HEK293 (cell line): Measurements from ENCODE around the gene NIT1.

Source experiments
- GLI4 ChIP-seq: fragments of 450-650 bp; formaldehyde crosslinking; IDR thresholded peaks from 2 replicates; pipeline ENCODE4 v1.5.1; 2016; ENCODE audit warnings: missing biosample characterization, missing genetic modification characterization
- KLF7 ChIP-seq: fragments of 450-650 bp; formaldehyde crosslinking; IDR thresholded peaks from 2 replicates; pipeline ENCODE4 v1.5.1; 2016; ENCODE audit warnings: missing biosample characterization, missing genetic modification characterization, borderline replicate concordance
- MZF1 ChIP-seq: fragments of 450-650 bp; formaldehyde crosslinking; IDR thresholded peaks from 2 replicates; pipeline ENCODE4 v1.5.1; 2017; ENCODE audit warnings: missing biosample characterization, missing genetic modification characterization, borderline replicate concordance
- PBX3 ChIP-seq: sonication (generic); formaldehyde crosslinking; IDR thresholded peaks from 2 replicates; pipeline ENCODE4 v1.8.1; 2022; ENCODE audit warnings: mild to moderate bottlenecking, moderate library complexity, missing genetic modification reagents
- SCRT1 ChIP-seq: fragments of 450-650 bp; formaldehyde crosslinking; IDR thresholded peaks from 2 replicates; pipeline ENCODE4 v1.5.1; 2016; ENCODE audit warnings: missing biosample characterization, missing genetic modification characterization, borderline replicate concordance
- SP2 ChIP-seq: fragments of 450-650 bp; formaldehyde crosslinking; IDR thresholded peaks from 2 replicates; pipeline ENCODE4 v1.5.1; 2016; ENCODE audit warnings: missing biosample characterization, missing genetic modification characterization
- ZBTB1 ChIP-seq: fragments of 450-650 bp; formaldehyde crosslinking; IDR thresholded peaks from 2 replicates; pipeline ENCODE4 v1.5.1; 2016; ENCODE audit warnings: missing biosample characterization, missing genetic modification characterization
- ZNF19 ChIP-seq: fragments of 450-650 bp; formaldehyde crosslinking; IDR thresholded peaks from 2 replicates; pipeline ENCODE4; 2016; ENCODE audit warnings: missing biosample characterization, missing genetic modification characterization, low read depth
- ZNF2 ChIP-seq: fragments of 450-650 bp; formaldehyde crosslinking; IDR thresholded peaks from 2 replicates; pipeline ENCODE4 v1.5.1; 2016; ENCODE audit warnings: missing biosample characterization, missing genetic modification characterization
- ZNF214 ChIP-seq: fragments of 450-650 bp; formaldehyde crosslinking; IDR thresholded peaks from 2 replicates; pipeline ENCODE4 v1.5.1; 2017; ENCODE audit warnings: missing biosample characterization, mild to moderate bottlenecking, missing genetic modification characterization, borderline replicate concordance
- ZNF221 ChIP-seq: fragments of 450-650 bp; formaldehyde crosslinking; IDR thresholded peaks from 2 replicates; pipeline ENCODE4 v1.5.1; 2017; ENCODE audit warnings: missing biosample characterization, missing genetic modification characterization, borderline replicate concordance
- ZNF239 ChIP-seq: fragments of 450-650 bp; formaldehyde crosslinking; IDR thresholded peaks from 2 replicates; pipeline ENCODE4 v1.5.1; 2016; ENCODE audit warnings: missing biosample characterization, missing genetic modification characterization
- ZNF248 ChIP-seq: fragments of 450-650 bp; formaldehyde crosslinking; IDR thresholded peaks from 2 replicates; pipeline ENCODE4 v1.5.1; 2017; ENCODE audit warnings: missing biosample characterization, missing genetic modification characterization
- ZNF350 ChIP-seq: fragments of 450-650 bp; formaldehyde crosslinking; IDR thresholded peaks from 2 replicates; pipeline ENCODE4 v1.5.0; 2017; ENCODE audit warnings: missing biosample characterization, mild to moderate bottlenecking, missing genetic modification characterization
- ZNF391 ChIP-seq: fragments of 450-650 bp; formaldehyde crosslinking; IDR thresholded peaks from 2 replicates; pipeline ENCODE4 v1.5.1; 2016; ENCODE audit warnings: low read depth, missing biosample characterization, missing genetic modification characterization, borderline replicate concordance
- ZNF426 ChIP-seq: fragments of 450-650 bp; formaldehyde crosslinking; IDR thresholded peaks from 2 replicates; pipeline ENCODE4 v1.5.1; 2017; ENCODE audit warnings: missing biosample characterization, missing genetic modification characterization, mild to moderate bottlenecking, inconsistent platforms, moderate library complexity
- ZNF433 ChIP-seq: fragments of 450-650 bp; formaldehyde crosslinking; IDR thresholded peaks from 2 replicates; pipeline ENCODE4 v1.5.1; 2016; ENCODE audit warnings: missing biosample characterization, missing genetic modification characterization, low read depth
- ZNF48 ChIP-seq: fragments of 450-650 bp; formaldehyde crosslinking; IDR thresholded peaks from 2 replicates; pipeline ENCODE4 v1.5.1; 2016; ENCODE audit warnings: missing biosample characterization, missing genetic modification characterization
- ZNF529 ChIP-seq: fragments of 450-650 bp; formaldehyde crosslinking; IDR thresholded peaks from 2 replicates; pipeline ENCODE4 v1.5.1; 2017; ENCODE audit warnings: missing genetic modification characterization, missing biosample characterization; ENCODE audit not compliant: insufficient replicate concordance
- ZNF585B ChIP-seq: fragments of 450-650 bp; formaldehyde crosslinking; IDR thresholded peaks from 2 replicates; pipeline ENCODE4 v1.5.1; 2016; ENCODE audit warnings: missing biosample characterization, missing genetic modification characterization
- ZNF621 ChIP-seq: fragments of 450-650 bp; formaldehyde crosslinking; IDR thresholded peaks from 2 replicates; pipeline ENCODE4 v1.5.1; 2017; ENCODE audit warnings: missing biosample characterization, missing genetic modification characterization
- ZNF623 ChIP-seq: fragments of 450-650 bp; formaldehyde crosslinking; IDR thresholded peaks from 2 replicates; pipeline ENCODE4 v1.5.1; 2016; ENCODE audit warnings: missing biosample characterization, missing genetic modification characterization
- ZNF626 ChIP-seq: fragments of 450-650 bp; sonication (Bioruptor Pico); formaldehyde crosslinking; IDR thresholded peaks from 2 replicates; pipeline ENCODE4 v1.5.1; 2018; ENCODE audit warnings: missing biosample characterization, missing genetic modification characterization, inconsistent platforms
- ZNF701 ChIP-seq: fragments of 450-650 bp; formaldehyde crosslinking; IDR thresholded peaks from 2 replicates; pipeline ENCODE4 v1.5.1; 2016; ENCODE audit warnings: missing biosample characterization, missing genetic modification characterization
- ZNF776 ChIP-seq: fragments of 450-650 bp; formaldehyde crosslinking; IDR thresholded peaks from 2 replicates; pipeline ENCODE4 v1.5.0; 2017; ENCODE audit warnings: missing biosample characterization, missing genetic modification characterization, borderline replicate concordance
- ZNF843 ChIP-seq: fragments of 450-650 bp; formaldehyde crosslinking; IDR thresholded peaks from 2 replicates; pipeline ENCODE4 v1.5.1; 2016; ENCODE audit warnings: missing biosample characterization, missing genetic modification characterization
- ZSCAN16 ChIP-seq: fragments of 450-650 bp; formaldehyde crosslinking; IDR thresholded peaks from 2 replicates; pipeline ENCODE4 v1.5.1; 2016; ENCODE audit warnings: missing biosample characterization, missing genetic modification characterization
- TF ChIP-seq, protein P1 (sequence below): fragments of 450-650 bp; formaldehyde crosslinking; IDR thresholded peaks from 2 replicates; pipeline ENCODE4 v1.5.1; 2017; ENCODE audit warnings: missing biosample characterization, mild to moderate bottlenecking, missing genetic modification characterization, moderate library complexity
- TF ChIP-seq, protein P2 (sequence below): fragments of 450-650 bp; formaldehyde crosslinking; IDR thresholded peaks from 2 replicates; pipeline ENCODE4 v1.5.1; 2016; ENCODE audit warnings: missing biosample characterization, missing genetic modification characterization
- TF ChIP-seq, protein P3 (sequence below): fragments of 450-650 bp; formaldehyde crosslinking; IDR thresholded peaks from 2 replicates; pipeline ENCODE4 v1.5.1; 2016; ENCODE audit warnings: missing biosample characterization, missing genetic modification characterization
- TF ChIP-seq, protein P4 (sequence below): fragments of 450-650 bp; formaldehyde crosslinking; IDR thresholded peaks from 2 replicates; pipeline ENCODE4 v1.5.1; 2016; ENCODE audit warnings: missing biosample characterization, missing genetic modification characterization, low read depth

NIT1 gene

DNA sequence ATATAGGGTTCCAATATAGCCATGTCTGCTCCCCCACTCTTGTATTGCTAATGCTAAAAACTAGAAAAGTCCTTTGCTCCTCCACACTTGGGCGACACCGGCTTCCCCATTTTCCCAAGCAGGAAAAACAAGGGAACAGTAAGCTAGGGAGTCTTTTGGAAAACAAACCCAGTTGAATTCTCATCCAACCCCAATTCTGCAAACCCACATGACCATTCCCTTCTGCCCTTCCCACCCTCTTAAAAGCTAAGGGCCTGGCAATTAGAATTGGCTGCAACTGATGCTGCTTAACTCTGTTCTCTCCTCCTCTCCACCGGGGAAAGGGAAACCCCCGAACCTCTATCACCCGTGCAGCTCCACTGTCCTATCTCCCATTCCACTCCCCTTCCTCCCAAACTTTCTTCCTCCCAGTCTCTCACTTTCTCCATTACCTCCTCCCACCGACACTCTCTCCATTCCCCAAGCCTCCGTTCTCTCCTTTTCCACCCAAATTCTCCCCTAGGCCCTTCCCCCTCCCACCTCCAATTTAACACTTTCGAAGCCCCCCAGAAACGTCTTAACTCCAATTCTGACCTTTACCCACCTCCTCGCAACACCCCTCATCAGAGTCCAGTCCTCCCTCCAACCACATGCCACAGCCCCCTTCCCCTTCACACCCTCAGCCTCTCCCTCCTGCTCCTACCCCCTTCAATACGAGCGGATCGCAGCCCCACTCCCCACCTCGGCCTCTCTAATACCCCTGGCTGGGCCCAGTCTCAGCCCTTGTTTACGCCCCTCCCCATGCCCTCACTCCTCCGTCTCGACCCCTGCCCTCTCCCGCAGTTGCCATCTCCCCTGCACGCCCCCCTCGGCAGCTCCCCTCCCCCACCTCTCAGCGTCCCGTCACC lies 13.9 kb downstream of the NIT1 start (continued):
- TF ChIP-seq ZNF626 (no peak), ZSCAN16 (tag by site-specific recombination) (no peak), ZNF248 (tag by site-specific recombination) (no peak), ZNF239 (0 out of 2 replicates have a peak, but pooled peaks have one; percentile 58), ZNF48 (tag by site-specific recombination) (no peak), KLF7 (tag by site-specific recombination) (no peak), ZNF2 (tag by site-specific recombination) (peak; percentile 72), SCRT1 (tag by site-specific recombination) (no peak), MZF1 (no peak), ZNF426 (tag by site-specific recombination) (no peak), ZBTB1 (no peak), GLI4 (no peak; the same call in 1 of the 2 replicates), ZNF19 (tag by site-specific recombination) (no peak), SP2 (tag by site-specific recombination) (no peak), ZNF529 (tag by site-specific recombination) (no peak), ZNF623 (tag by site-specific recombination) (peak; percentile 31; the same call in 1 of the 2 replicates), ZNF214 (no peak), ZNF776 (tag by site-specific recombination) (peak; percentile 82; the same call in 1 of the 2 replicates), ZNF221 (no peak), ZNF701 (tag by site-specific recombination) (no peak; the same call in 1 of the 2 replicates), ZNF350 (no peak), ZNF391 (tag by site-specific recombination) (peak; percentile 48), PBX3 (CRISPR knock-in tag) (no peak), ZNF585B (tag by site-specific recombination) (peak; percentile 7; the same call in 1 of the 2 replicates), ZNF843 (tag by site-specific recombination) (peak; percentile 79), ZNF621 (tag by site-specific recombination) (no peak), ZNF433 (no peak)
- TF ChIP-seq, protein P1, sequence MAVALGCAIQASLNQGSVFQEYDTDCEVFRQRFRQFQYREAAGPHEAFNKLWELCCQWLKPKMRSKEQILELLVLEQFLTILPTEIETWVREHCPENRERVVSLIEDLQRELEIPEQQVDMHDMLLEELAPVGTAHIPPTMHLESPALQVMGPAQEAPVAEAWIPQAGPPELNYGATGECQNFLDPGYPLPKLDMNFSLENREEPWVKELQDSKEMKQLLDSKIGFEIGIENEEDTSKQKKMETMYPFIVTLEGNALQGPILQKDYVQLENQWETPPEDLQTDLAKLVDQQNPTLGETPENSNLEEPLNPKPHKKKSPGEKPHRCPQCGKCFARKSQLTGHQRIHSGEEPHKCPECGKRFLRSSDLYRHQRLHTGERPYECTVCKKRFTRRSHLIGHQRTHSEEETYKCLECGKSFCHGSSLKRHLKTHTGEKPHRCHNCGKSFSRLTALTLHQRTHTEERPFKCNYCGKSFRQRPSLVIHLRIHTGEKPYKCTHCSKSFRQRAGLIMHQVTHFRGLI (tag by site-specific recombination): no peak
- TF ChIP-seq, protein P2, sequence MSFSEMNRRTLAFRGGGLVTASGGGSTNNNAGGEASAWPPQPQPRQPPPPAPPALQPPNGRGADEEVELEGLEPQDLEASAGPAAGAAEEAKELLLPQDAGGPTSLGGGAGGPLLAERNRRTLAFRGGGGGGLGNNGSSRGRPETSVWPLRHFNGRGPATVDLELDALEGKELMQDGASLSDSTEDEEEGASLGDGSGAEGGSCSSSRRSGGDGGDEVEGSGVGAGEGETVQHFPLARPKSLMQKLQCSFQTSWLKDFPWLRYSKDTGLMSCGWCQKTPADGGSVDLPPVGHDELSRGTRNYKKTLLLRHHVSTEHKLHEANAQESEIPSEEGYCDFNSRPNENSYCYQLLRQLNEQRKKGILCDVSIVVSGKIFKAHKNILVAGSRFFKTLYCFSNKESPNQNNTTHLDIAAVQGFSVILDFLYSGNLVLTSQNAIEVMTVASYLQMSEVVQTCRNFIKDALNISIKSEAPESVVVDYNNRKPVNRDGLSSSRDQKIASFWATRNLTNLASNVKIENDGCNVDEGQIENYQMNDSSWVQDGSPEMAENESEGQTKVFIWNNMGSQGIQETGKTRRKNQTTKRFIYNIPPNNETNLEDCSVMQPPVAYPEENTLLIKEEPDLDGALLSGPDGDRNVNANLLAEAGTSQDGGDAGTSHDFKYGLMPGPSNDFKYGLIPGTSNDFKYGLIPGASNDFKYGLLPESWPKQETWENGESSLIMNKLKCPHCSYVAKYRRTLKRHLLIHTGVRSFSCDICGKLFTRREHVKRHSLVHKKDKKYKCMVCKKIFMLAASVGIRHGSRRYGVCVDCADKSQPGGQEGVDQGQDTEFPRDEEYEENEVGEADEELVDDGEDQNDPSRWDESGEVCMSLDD (tag by site-specific recombination): peak; percentile 80
- TF ChIP-seq, protein P3, sequence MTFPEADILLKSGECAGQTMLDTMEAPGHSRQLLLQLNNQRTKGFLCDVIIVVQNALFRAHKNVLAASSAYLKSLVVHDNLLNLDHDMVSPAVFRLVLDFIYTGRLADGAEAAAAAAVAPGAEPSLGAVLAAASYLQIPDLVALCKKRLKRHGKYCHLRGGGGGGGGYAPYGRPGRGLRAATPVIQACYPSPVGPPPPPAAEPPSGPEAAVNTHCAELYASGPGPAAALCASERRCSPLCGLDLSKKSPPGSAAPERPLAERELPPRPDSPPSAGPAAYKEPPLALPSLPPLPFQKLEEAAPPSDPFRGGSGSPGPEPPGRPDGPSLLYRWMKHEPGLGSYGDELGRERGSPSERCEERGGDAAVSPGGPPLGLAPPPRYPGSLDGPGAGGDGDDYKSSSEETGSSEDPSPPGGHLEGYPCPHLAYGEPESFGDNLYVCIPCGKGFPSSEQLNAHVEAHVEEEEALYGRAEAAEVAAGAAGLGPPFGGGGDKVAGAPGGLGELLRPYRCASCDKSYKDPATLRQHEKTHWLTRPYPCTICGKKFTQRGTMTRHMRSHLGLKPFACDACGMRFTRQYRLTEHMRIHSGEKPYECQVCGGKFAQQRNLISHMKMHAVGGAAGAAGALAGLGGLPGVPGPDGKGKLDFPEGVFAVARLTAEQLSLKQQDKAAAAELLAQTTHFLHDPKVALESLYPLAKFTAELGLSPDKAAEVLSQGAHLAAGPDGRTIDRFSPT (tag by site-specific recombination): peak; percentile 82; the same call in 1 of the 2 replicates
- TF ChIP-seq, protein P4, sequence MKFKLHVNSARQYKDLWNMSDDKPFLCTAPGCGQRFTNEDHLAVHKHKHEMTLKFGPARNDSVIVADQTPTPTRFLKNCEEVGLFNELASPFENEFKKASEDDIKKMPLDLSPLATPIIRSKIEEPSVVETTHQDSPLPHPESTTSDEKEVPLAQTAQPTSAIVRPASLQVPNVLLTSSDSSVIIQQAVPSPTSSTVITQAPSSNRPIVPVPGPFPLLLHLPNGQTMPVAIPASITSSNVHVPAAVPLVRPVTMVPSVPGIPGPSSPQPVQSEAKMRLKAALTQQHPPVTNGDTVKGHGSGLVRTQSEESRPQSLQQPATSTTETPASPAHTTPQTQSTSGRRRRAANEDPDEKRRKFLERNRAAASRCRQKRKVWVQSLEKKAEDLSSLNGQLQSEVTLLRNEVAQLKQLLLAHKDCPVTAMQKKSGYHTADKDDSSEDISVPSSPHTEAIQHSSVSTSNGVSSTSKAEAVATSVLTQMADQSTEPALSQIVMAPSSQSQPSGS (tag by site-specific recombination): no peak
